Raji (cell line): ENCODE data around the gene TCF4.

Source experiments
- POLR2A ChIP-seq: IDR thresholded peaks from 2 replicates; pipeline ENCODE4 v1.6.1; 2011; ENCODE audit warnings: low read depth, low read length, control low read depth; ENCODE audit not compliant: insufficient read depth

The TCF4 gene

DNA sequence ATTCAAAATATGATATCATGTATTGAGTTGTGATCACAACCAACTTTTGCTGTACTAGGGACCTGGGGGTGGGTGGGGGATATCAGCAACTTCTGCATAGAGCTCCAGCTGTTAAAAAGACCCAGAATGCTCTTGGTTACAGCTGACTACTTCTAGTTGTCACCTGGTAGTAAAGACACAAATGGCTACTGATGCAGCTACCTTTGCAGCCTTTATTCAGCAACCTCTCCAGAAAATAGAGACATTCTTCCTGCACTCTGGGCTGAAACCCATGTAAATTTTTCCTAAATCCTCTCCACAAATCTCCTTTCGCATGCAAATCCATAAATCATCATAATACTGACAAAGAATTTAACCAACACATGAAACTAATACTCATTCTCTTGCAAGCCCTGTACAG, 238.3 kb downstream of the TCF4 start:
- TF ChIP-seq POLR2A: no peak

DNA sequence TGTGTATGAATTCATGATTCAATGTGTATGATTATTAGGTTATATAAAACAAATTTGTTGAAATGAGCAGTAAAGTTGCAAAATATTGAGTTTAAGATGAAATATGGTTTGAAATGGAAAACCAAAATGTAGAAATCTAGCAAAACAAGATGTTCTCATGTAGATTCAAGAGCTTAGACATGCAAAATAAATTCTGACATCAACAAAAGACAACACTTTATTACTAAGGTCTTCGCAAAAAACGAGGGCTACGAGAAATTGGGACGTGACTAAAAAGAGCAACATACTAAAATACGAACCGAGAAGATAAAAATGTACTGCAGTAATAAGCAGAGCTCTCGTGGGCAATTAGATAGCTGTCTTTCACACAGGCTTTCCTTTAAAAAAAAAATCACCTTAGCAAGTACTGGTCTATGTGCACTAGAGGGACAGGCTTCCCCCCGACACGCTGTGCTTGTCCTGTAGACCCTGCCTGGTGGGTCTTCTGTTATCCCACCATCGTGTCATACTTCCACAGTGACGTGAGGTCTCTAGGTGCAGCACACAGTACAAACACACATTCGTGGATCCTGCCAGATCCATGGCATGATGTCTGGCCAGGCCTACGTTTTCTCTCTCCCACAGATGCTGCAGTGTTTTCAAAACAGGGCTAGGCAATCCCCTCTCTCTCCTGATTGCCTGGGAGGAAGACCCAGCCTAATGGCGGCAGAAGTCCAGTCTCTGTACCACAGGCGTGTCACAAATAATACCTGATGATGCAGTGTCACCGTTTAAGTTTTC, 240.8 kb downstream of the TCF4 start:
- TF ChIP-seq POLR2A: no peak

DNA sequence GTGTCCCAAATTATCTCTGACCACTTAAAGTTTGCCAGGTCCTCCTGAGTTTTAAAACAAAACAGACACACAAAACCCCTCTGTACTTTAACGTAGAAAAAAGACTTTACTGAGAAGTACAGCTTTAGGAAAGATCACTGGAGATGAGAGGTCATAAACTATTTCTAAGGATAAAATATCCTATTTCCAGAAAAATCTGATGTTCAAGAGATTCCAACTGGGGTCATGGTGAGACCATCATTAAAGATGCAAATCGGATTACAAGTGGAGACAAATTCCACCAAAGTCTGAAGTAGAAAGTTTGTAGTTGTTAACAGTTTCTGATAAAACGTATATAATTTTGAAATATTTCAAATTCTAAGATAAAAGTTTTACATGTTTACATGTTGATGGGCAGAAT, 241.6 kb downstream of the TCF4 start:
- no peak for TF ChIP-seq POLR2A

DNA sequence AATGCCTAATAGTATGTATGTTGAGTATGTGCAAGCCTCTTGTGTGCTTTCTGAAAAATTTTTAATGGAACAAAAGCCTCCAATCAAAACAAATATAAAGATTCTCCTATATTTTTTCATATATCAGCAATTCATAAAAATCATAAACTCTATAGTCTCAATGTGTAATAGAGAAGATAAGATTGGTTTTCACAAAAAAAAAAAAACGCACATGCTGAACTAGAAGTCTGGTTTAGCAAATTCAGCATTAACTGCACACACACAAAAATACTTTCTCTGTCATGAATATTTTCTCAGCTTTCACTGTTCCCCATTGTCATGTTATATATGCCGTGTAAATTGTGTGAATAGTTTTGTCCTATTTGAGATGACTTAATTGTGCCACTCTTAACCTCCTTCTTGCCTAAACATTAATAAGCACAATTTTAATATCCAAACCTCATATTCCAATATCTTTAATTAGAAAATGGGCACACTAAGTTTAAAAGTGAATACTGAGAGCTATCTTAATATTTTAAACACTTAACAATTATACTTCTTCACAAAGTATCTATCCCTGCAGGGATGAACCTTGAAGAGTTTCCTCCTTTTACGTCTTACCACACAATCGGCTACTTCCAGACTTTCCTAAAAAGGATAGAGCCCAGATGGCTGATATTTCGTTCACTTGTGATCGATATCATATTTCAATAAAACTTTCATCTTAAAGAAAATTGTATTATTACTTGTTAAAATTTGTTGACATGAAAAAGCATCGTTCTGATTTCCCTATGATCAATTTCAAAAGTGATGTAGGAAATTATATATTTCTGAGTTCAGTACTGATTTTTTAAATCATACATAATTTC, 242.7 kb downstream of the TCF4 start:
- TF ChIP-seq POLR2A: no peak

DNA sequence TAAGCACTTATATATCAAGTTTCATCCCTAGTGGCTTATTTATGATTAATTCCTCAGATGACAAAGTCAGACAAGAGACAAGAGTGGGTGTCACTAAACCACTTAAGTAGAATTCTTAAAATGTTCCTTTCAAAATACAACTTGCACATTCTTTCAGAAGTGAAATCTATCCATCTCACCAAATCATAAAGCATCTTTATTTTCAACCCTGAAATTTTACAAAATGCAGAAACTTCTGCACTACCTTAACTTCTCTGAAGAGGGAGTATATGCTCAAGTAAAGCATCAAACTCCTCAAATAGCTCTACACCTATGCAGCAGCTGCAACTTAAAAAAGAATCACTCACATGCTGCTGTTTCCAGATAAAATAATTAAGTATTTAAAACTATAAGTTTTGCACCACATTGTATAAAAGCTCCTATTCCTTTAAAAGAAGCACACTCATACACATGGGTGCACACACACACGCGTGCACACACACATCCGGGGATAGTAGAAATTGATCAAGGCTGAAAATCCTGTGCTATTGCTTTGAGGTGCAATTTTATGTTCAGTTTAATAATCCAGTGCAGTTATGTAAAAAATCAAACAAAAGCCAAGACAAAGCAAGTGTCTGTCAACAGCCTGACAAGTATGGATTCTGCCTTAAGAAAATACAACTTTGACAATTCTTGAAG, 244.5 kb downstream of the TCF4 start:
- TF ChIP-seq POLR2A: no peak

DNA sequence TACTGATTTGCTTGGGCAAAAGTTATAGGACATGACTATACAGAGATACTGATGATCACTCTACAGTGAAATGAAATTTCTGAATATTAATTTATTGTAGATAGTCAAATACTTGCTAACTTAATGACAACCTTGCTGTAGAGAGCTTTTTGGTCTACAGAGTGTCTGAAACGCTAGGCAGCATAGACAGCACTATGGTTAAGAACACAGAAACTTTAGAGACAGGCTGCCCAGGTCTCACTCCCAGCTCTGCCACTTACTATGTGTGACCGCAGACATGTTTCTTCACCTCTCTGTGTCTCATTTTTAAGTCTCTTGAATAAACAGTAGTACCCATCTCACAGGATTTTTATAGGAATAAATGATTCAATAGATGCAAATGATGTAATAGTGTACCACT, 247.0 kb downstream of the TCF4 start:
- no peak for TF ChIP-seq POLR2A

DNA sequence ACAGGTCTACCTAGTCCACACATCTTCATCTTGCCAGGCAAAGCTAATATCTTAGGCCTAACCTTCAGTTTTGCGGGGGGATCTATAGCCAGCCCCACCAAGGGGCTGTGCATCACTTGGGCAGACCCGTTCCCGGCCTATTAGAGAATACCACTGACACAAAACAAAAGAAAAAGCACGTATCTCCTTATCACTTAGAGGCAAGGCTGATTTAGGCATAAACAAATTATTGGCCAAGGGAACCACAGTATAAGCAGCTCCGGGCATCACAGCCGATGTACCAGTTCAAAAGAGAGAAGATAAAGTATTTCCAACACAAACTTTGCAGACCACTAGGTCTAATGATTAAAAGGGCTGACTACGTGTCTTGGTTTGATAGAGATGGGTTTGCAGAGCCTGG, 248.0 kb downstream of the TCF4 start:
- TF ChIP-seq POLR2A: no peak

DNA sequence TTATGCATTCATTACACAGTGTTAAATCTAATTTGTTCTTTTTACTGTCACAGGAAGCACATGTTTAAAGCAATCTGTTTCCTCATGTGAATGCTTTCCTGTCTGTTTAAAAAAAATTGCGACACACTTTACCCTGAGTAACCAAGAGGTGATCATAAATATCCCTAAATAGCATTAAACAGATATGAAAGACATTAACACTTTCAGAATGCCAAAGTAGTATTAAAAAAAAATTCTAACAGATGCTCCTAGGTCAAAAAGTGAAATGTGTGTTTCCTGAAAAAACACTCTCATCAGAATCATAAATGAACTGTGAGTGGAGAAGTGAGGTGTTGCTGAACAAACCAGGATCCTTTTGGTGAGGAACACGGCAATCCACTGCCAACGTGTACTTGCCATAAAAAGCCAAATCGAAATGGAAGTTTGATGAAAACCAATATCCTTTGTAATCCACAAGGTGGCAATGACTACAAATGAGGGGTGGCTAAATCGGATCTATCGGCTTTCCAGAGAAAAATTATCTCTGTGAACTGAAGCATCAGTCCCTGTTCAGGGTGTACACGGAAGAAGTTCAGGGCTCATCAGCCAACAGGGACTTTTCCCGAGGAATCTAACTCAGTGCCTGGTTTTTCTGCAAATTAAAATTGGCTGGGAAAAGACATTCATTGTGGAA, 248.9 kb downstream of the TCF4 start:
- TF ChIP-seq POLR2A: no peak

DNA sequence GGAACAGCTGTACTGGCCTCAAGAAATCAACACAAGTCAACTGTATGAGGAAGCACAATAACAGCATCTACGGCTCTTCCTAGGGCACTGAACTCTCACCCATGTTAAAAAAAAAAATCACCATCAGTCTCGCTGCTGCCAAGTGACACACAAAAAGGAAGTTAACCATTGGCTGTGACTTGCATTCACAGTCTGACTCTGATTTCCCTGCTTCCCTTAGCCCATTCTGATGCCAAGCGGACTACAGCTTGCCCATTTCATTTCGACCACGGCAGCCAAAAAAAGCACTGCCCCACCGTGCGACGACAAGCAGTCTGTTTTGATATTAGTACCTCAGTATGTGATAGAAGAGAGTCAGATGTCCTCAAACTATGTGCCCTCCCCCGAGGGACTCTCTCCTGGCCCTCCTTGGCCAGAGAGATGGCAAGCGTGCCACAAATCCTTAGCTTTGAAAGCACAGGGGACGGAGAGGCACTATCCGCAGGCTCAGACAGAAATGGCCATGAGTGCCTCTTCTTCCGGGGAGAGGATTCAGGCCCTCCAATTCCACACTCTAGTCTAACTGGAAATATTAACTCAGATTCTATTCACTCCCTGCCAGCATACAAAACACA, 250.0 kb downstream of the TCF4 start:
- no peak for TF ChIP-seq POLR2A

DNA sequence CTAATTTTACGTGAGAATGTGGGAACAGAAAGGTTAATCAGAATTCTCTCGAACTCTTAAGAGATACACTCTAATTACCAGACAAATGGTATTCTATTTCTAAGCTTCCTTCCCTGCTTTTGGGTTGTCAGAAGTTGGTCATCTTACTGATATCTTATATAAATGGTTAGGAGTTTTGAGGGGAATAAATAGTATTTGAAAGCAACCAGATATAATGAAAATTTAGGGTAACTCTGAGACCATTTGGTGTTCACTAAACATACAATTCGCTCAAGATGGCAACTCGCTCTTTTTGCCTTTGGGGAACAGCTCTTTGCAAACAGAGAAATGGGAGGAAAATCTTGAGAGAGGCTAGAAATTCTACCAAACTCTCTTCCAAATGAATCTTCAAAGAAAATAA, 250.9 kb downstream of the TCF4 start:
- no peak for TF ChIP-seq POLR2A

DNA sequence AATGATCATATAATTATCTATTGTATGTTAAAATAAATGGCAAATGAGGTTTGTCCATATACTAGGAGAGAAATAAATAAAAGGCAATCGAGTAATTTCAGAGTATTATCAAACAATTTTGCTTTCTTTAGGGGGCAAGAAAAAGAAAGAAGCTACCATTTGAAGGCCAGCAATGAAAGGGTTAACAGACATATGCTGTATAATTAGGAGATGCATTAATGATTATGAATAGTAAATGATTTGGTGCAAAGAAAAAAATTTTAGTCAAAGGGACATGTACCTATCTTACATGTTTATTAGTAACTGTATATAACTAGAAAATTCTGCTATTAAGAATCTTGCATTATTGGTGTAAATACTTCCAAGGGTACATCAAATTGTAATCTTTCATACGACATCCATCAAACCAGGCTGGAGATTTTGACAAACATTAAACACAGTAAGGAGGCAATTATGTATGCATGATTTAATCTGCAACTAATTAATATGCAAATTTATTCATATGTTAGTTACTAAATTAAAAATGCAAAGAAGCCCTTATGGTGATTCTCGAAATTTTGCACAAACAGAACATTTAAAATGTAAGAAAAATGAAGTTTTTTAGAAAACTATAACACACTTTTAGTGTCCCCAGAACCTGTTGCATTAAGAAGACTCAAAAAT, 251.4 kb downstream of the TCF4 start:
- no peak for TF ChIP-seq POLR2A

DNA sequence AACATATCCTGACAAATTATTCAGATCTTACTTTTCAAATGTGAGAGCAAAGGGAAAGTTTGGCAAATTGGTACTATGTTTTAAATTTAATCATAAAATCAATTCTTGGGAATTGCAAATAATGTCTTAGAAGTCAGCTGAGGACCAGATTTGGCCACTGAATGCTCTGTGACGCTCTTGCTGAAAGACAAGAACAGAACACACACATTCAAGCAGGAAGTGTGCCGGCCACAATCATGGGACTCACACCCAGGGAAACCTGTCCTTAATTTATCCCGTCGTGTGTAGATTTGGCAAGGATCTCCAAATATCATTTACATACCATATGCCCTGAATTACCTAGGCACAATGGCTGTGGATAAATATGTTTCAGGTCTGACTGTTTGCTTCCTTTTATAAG, 253.1 kb downstream of the TCF4 start:
- no peak for TF ChIP-seq POLR2A

DNA sequence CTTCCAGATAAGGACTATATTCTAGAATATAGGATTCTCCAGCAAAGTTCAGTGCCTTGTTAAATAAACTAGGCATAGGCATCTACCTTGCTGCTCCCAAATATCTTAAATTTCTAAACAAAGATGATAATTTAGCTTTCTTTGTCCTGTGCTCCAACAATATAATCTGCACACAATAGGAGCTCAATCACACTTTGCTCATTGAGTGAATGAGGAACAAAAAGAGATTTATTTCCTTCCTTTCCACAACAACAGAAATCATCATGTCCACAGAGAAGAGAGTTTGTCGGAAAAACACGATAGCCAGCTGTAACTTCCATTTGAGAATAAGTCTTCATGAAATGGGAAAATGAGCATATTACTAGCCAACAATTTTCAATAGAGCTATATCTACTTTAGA, 256.7 kb downstream of the TCF4 start:
- TF ChIP-seq POLR2A: no peak

DNA sequence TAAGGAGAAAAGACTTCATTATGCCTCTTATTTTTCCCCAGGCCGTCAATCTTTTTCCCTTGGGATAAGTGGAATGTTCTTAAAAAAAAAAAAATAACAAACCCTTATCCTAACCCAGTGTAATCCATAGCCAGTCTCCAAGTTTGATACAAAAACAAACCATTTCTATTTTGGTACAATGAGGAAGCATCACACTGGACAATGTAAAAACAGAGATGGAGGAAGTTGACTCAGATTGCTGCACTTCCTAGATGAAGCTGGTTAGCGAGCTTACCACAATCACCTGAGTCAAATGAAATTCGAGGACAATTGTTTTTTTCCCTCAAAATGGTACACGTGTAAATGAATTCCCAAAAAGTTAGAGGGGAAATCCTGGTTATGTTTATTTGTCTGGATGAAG, 259.7 kb downstream of the TCF4 start:
- TF ChIP-seq POLR2A: no peak
